H1 (cell line): ENCODE results near the gene TRMT61A. TPM values are rescaled to one million over a fixed set of nuclear protein-coding genes. Genes with fewer than 3 reads are reported as not detected.

ENCODE experiments used
- BRCA1 ChIP-seq: IDR thresholded peaks from 2 replicates; pipeline ENCODE4 v1.6.1; 2012; ENCODE audit warnings: low read depth, low read length, improper control_type of control experiment
- CTBP2 ChIP-seq: IDR thresholded peaks from 2 replicates; pipeline ENCODE4 v1.7.0; 2011; ENCODE audit warnings: borderline replicate concordance, mild to moderate bottlenecking, moderate library complexity, mixed read lengths, low read length; ENCODE audit not compliant: insufficient read depth, insufficient read length
- EP300 ChIP-seq, 2 experiments: IDR thresholded peaks; 1 replicate in 1 of 2; 2 replicates in 1 of 2; pipeline ENCODE4 v1.6.1; 2011 to 2012; ENCODE audit warnings: low read depth in 2 of 2, low read length in 2 of 2, mild to moderate bottlenecking in 2 of 2, borderline replicate concordance in 1 of 2, inconsistent platforms in 1 of 2, moderate library complexity in 1 of 2
- GABPA ChIP-seq: IDR thresholded peaks from 2 replicates; pipeline ENCODE4 v1.6.1; 2011; ENCODE audit warnings: mild to moderate bottlenecking, low read length, moderate library complexity, borderline replicate concordance; ENCODE audit not compliant: insufficient read depth
- GTF2F1 ChIP-seq: IDR thresholded peaks from 2 replicates; pipeline ENCODE4 v1.6.1; 2012; ENCODE audit warnings: low read depth, low read length, improper control_type of control experiment, borderline replicate concordance
- JUND ChIP-seq: IDR thresholded peaks from 2 replicates; pipeline ENCODE4 v1.6.1; 2011; ENCODE audit warnings: mild to moderate bottlenecking, improper control_type of control experiment, low read length
- KDM4A ChIP-seq: IDR thresholded peaks from one replicate; pipeline ENCODE4 v1.7.1; 2012; ENCODE audit warnings: low read depth, mild to moderate bottlenecking, moderate library complexity, low read length, inconsistent platforms; ENCODE audit not compliant: severe bottlenecking
- KDM5A ChIP-seq: fragments of 200-600 bp; IDR thresholded peaks from 2 replicates; pipeline ENCODE4 v1.7.1; 2012; ENCODE audit warnings: mild to moderate bottlenecking, low read length, inconsistent platforms, mixed read lengths
- MAFK ChIP-seq: IDR thresholded peaks from 2 replicates; pipeline ENCODE4 v1.6.1; 2012; ENCODE audit warnings: low read depth, mild to moderate bottlenecking, improper control_type of control experiment, low read length
- NANOG ChIP-seq: IDR thresholded peaks from 2 replicates; pipeline ENCODE4 v1.6.1; 2011; ENCODE audit warnings: low read length, low read depth, mild to moderate bottlenecking, inconsistent platforms; ENCODE audit not compliant: insufficient read depth, poor library complexity, severe bottlenecking
- NRF1 ChIP-seq: IDR thresholded peaks from 2 replicates; pipeline ENCODE4 v1.6.1; 2011; ENCODE audit warnings: mild to moderate bottlenecking, low read depth, low read length, improper control_type of control experiment
- POLR2AphosphoS5 ChIP-seq: IDR thresholded peaks from 2 replicates; pipeline ENCODE4 v1.6.1; 2011; ENCODE audit warnings: low read depth, low read length
- POU5F1 ChIP-seq: IDR thresholded peaks from 2 replicates; pipeline ENCODE4 v1.6.1; 2011; ENCODE audit warnings: low read depth, mild to moderate bottlenecking, low read length, moderate library complexity
- SAP30 ChIP-seq: fragments of 300-600 bp; sonication (generic); IDR thresholded peaks from 2 replicates; pipeline ENCODE4 v1.7.1; 2012; ENCODE audit warnings: low read length, moderate library complexity, mild to moderate bottlenecking, inconsistent platforms; ENCODE audit not compliant: insufficient read depth, insufficient replicate concordance
- SIRT6 ChIP-seq: IDR thresholded peaks from one replicate; pipeline ENCODE4 v1.7.1; 2012; ENCODE audit warnings: low read length, inconsistent platforms
- SIX5 ChIP-seq: IDR thresholded peaks from 2 replicates; pipeline ENCODE4 v1.6.1; 2011; ENCODE audit warnings: mild to moderate bottlenecking, low read depth, low read length
- SP4 ChIP-seq: IDR thresholded peaks from 2 replicates; pipeline ENCODE4 v1.6.1; 2012; ENCODE audit warnings: low read length, inconsistent platforms
- SRF ChIP-seq: IDR thresholded peaks from 2 replicates; pipeline ENCODE4 v1.6.1; 2011; ENCODE audit warnings: mild to moderate bottlenecking, low read depth, low read length, moderate library complexity
- TBP ChIP-seq: IDR thresholded peaks from 2 replicates; pipeline ENCODE4 v1.6.1; 2011; ENCODE audit warnings: low read depth, low read length, improper control_type of control experiment
- polyA plus RNA-seq, 7 experiments: library from polyadenylated mRNA; depleted of rRNA in 3 of 7; stranded (reverse) in 5 of 7; unstranded in 2 of 7; fragments of >200 nt in 5 of 7; fragments of 200-250 nt in 2 of 7; gene quantifications; 1 replicate in 5 of 7; 2 replicates in 1 of 7; 4 replicates in 1 of 7; pipeline versions ENCODE4 v1.2.1 to v1.2.3, GENCODE V29; 2011 to 2013; ENCODE audit warnings: missing spikeins in 2 of 7, mixed read lengths in 2 of 7
- total RNA-seq: library from RNA; stranded (reverse); fragmentation: NEBNext Ultra II Directional; extraction: Animal tissue kit (Norgen Biotek cat#: 25700); gene quantifications from 2 replicates; pipeline ENCODE4 v1.2.1, GENCODE V29; 2021
- TF ChIP-seq, protein P1 (sequence below), 3 experiments: IDR thresholded peaks; 1 replicate in 2 of 3; 2 replicates in 1 of 3; pipeline versions ENCODE4 v1.5.1 to v1.6.1; 2011; ENCODE audit warnings: low read length in 3 of 3, mild to moderate bottlenecking in 3 of 3, inconsistent platforms in 2 of 3, low read depth in 1 of 3, moderate library complexity in 1 of 3; ENCODE audit not compliant: insufficient read depth in 1 of 3; ENCODE audit errors: control extremely low read depth in 1 of 3
- TF ChIP-seq, protein P2 (sequence below): IDR thresholded peaks from 2 replicates; pipeline ENCODE4 v1.6.1; 2012; ENCODE audit warnings: inconsistent platforms

Gene TRMT61A
- total and polyA plus RNA-seq, 2 of the 8 experiments (the other 6 are each of a cell fraction or from before 2014, with no cell fraction given), result 15.8 to 19.0 TPM

- TF ChIP-seq, protein P1, sequence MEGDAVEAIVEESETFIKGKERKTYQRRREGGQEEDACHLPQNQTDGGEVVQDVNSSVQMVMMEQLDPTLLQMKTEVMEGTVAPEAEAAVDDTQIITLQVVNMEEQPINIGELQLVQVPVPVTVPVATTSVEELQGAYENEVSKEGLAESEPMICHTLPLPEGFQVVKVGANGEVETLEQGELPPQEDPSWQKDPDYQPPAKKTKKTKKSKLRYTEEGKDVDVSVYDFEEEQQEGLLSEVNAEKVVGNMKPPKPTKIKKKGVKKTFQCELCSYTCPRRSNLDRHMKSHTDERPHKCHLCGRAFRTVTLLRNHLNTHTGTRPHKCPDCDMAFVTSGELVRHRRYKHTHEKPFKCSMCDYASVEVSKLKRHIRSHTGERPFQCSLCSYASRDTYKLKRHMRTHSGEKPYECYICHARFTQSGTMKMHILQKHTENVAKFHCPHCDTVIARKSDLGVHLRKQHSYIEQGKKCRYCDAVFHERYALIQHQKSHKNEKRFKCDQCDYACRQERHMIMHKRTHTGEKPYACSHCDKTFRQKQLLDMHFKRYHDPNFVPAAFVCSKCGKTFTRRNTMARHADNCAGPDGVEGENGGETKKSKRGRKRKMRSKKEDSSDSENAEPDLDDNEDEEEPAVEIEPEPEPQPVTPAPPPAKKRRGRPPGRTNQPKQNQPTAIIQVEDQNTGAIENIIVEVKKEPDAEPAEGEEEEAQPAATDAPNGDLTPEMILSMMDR (IDR thresholded peaks at IDR 0.05; ENCODE audit: control extremely low read depth in 1 of 3, insufficient read depth in 1 of 3, low read depth in 1 of 3, low read length in 3 of 3), result no peak
- 0 out of 2 replicates have a peak, but pooled peaks have one; percentile 14 for TF ChIP-seq GABPA
- TF ChIP-seq SAP30, result no peak
- TF ChIP-seq SIX5, result no peak
- TF ChIP-seq POU5F1, result no peak
- TF ChIP-seq NRF1, result no peak
- TF ChIP-seq SP4, result no peak
- no peak for TF ChIP-seq KDM5A
- TF ChIP-seq KDM4A, result peak; percentile 66
- TF ChIP-seq, protein P2, sequence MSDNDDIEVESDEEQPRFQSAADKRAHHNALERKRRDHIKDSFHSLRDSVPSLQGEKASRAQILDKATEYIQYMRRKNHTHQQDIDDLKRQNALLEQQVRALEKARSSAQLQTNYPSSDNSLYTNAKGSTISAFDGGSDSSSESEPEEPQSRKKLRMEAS, result peak; percentile 74
- TF ChIP-seq SRF, result no peak
- TF ChIP-seq EP300 (IDR thresholded peaks at IDR 0.05; ENCODE audit: borderline replicate concordance in 1 of 2, low read depth in 2 of 2, low read length in 2 of 2), result peak in 1 of 2 experiments; percentile 14; a peak in 1 of 3 replicates
- 0 out of 2 replicates have a peak, but pooled peaks have one; percentile 43 for TF ChIP-seq GTF2F1
- no peak for TF ChIP-seq JUND
- no peak for TF ChIP-seq NANOG
- TF ChIP-seq CTBP2, result no peak
- TF ChIP-seq POLR2AphosphoS5, result peak; percentile 12
- no peak for TF ChIP-seq SIRT6
- peak; percentile 94 for TF ChIP-seq TBP
- no peak for TF ChIP-seq BRCA1
- no peak for TF ChIP-seq MAFK
These were observed 6.1 kb upstream of the TRMT61A start, which contains the start of gene CKB (continued) for GRCh38 chr14:103522649-103523574.
